ENCODE data around the gene UBR2. TPM values are rescaled to one million over a fixed set of nuclear protein-coding genes. Genes with fewer than 3 reads are reported as not detected.

The UBR2 gene
- total and polyA plus RNA-seq, 12 donors = 11.4 to 46.9 (median 30.2) TPM

DNA sequence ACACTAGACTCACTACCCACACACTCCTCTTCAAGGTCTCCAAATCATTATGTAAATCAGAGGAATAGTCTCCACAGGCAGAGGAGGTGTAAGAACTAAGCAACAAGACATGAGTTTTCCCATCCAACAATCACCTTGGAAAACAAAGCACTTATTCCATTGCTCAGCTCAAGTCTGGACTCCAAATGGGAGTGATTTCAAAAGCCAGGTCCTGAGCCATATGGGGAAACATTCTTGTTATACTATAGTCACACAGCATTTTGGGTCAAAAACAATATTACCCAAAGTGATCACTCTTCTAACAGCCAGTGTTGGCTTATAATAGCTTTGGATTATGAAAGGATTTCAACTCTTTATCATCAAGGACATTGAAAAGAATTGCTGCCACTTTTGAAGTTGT, 162.2 kb downstream of the UBR2 start:
- peak overlapping the region in 1 of 4 donors; percentile 49 for H3K4me3 ChIP-seq
- no peaks in the 10 kb centered on the region for H3K36me3 ChIP-seq (replicated peaks in 1 of 2)
- intact Hi-C loops (cut with DNase I) = loop anchor here in 1 of 2 donors (5.0 kb wide), 2 partner anchors 59 to 151 kb away; partner anchors contain the start of gene RPL7L1
- no peaks in the 10 kb centered on the region for H3K27me3 ChIP-seq
- peak overlapping the region in 4 of 5 donors; percentile 52 to 76 (median 60) for H3K27ac ChIP-seq
- peaks cover 7 to 19% of the 10 kb centered on the region in 2 donors for H3K4me1 ChIP-seq (replicated peaks in 1 of 2)
- DNase-seq = no peak
- no peak for TF ChIP-seq POLR2A (IDR thresholded peaks at IDR 0.05)
- TF ChIP-seq, protein P1, sequence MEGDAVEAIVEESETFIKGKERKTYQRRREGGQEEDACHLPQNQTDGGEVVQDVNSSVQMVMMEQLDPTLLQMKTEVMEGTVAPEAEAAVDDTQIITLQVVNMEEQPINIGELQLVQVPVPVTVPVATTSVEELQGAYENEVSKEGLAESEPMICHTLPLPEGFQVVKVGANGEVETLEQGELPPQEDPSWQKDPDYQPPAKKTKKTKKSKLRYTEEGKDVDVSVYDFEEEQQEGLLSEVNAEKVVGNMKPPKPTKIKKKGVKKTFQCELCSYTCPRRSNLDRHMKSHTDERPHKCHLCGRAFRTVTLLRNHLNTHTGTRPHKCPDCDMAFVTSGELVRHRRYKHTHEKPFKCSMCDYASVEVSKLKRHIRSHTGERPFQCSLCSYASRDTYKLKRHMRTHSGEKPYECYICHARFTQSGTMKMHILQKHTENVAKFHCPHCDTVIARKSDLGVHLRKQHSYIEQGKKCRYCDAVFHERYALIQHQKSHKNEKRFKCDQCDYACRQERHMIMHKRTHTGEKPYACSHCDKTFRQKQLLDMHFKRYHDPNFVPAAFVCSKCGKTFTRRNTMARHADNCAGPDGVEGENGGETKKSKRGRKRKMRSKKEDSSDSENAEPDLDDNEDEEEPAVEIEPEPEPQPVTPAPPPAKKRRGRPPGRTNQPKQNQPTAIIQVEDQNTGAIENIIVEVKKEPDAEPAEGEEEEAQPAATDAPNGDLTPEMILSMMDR (IDR thresholded peaks at IDR 0.05) = no peak
- H3K9me3 ChIP-seq (replicated peaks in 1 of 3) = no peaks in the 10 kb centered on the region

DNA sequence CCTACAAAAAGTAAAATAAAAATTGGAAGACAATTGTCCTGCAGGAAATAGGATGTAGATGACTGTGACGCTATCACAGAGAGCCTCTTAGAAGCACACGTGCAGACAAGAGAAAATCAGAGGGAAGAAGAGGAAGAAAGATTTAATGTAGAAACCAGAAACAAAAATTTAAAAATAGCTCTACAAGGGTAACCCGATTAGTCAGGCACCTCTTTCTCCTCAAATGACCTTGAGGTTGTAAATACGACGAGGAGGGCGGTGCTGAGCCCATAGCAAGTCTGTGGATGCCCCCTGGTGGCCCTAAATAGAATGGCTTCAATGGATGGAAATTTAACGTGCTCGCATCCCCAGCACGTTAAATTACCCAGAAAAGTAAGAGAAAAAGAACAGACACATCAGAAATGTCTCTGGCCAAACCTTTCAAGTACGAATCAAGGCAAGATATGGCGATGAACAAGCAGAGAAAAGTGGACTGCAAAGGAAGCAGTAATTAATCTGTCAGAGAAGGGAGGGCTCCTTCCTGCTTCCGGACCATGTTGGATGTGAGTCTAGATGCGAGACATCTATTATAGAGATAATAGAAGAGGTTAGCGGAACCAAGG, 162.8 kb downstream of the UBR2 start:
- H3K36me3 ChIP-seq (replicated peaks in 1 of 2) = no peaks in the 10 kb centered on the region
- intact Hi-C loops (cut with DNase I) = loop anchor here in 1 of 2 donors (5.0 kb wide), 2 partner anchors 59 to 151 kb away; partner anchors contain the start of gene RPL7L1
- no peaks in the 10 kb centered on the region for H3K9me3 ChIP-seq (replicated peaks in 1 of 3)
- H3K27ac ChIP-seq = peak overlapping the region in 4 of 5 donors; percentile 52 to 76 (median 60)
- H3K4me3 ChIP-seq = peak overlapping the region in 2 of 4 donors; percentile 30 to 49
- peak; percentile 78 to 93 (median 89) for DNase-seq
- no peak for TF ChIP-seq POLR2A (IDR thresholded peaks at IDR 0.05)
- TF ChIP-seq, protein P1 (IDR thresholded peaks at IDR 0.05) = peak; percentile 88 to 97 (median 94)
- whole genome bisulfite sequencing, 4 donors = 0 to 1% (median 1%) methylated on average over 14 of the region's 14 CpGs
- H3K27me3 ChIP-seq = no peaks in the 10 kb centered on the region
- peaks cover 7 to 19% of the 10 kb centered on the region in 2 donors for H3K4me1 ChIP-seq (replicated peaks in 1 of 2)

DNA sequence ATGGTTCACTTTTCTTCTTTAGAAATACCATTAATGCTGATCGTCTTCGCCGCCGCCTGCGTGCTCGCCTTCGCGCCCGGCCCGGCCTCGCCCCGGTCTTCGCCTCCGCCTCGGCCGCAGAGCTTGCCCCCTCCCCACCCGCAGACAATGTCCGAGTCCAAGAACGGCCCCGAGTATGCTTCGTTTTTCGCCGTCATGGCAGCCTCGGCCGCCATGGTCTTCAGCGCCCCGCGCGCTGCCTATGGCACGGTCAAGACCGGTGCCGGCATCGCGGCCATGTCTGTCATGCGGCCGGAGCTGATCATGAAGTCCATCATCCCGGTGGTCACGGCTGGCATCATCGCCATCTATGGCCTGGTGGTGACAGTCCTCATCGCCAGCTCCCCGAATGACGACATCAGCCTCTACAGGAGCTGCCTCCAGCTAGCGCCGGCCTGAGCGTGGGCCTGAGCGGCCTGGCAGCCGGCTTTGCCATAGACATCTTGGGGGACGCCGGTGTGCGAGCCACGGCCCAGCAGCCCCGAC, 163.3 kb downstream of the UBR2 start:
- peaks cover 7 to 19% of the 10 kb centered on the region in 2 donors for H3K4me1 ChIP-seq (replicated peaks in 1 of 2)
- TF ChIP-seq POLR2A (IDR thresholded peaks at IDR 0.05) = no peak
- TF ChIP-seq, protein P1 (IDR thresholded peaks at IDR 0.05) = no peak
- WGBS, 4 donors = 19 to 34% (median 22%) methylated on average over 19 to 52 of the region's 52 CpGs
- no peaks in the 10 kb centered on the region for H3K9me3 ChIP-seq (replicated peaks in 1 of 3)
- intact Hi-C loops (cut with DNase I) = loop anchor here in 1 of 2 donors (5.0 kb wide), 2 partner anchors 60 to 150 kb away; partner anchors contain the start of gene RPL7L1
- DNase-seq = peak in 6 of 7 donors; percentile 25 to 73 (median 38)
- peak overlapping the region in 2 of 4 donors; percentile 30 to 49 for H3K4me3 ChIP-seq
- no peaks in the 10 kb centered on the region for H3K27me3 ChIP-seq
- H3K36me3 ChIP-seq (replicated peaks in 1 of 2) = no peaks in the 10 kb centered on the region
- H3K27ac ChIP-seq = peak overlapping the region in 4 of 5 donors; percentile 41 to 76 (median 60)

DNA sequence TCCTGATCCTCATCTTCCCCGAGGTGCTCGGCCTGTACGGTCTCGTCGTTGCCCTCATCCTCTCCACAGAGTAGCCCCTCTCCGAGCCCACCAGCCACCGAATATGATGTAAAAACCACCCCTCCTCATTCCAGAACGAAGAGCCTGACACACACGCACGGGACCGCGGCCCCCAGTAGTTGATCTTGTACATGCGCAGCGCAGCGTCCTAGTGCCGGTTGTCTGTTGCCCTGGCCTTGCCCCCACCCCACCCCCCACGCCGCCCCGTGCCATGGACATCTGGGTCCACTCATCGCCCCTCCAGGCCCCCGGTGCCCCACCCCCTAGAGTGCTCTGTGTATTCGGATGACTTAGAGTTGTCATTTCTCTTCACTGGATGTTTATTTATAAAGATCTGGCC, 163.8 kb downstream of the UBR2 start:
- peaks cover 7 to 19% of the 10 kb centered on the region in 2 donors for H3K4me1 ChIP-seq (replicated peaks in 1 of 2)
- no peaks in the 10 kb centered on the region for H3K36me3 ChIP-seq (replicated peaks in 1 of 2)
- intact Hi-C loops (cut with DNase I) = loop anchor here in 1 of 2 donors (5.0 kb wide), 2 partner anchors 60 to 150 kb away; partner anchors contain the start of gene RPL7L1
- no peaks in the 10 kb centered on the region for H3K9me3 ChIP-seq (replicated peaks in 1 of 3)
- H3K27me3 ChIP-seq = no peaks in the 10 kb centered on the region
- H3K27ac ChIP-seq = peak overlapping the region in 3 of 5 donors; percentile 56 to 76 (median 65)
- WGBS, 4 donors = 67 to 90% (median 70%) methylated on average over 18 to 22 of the region's 22 CpGs
- TF ChIP-seq POLR2A (IDR thresholded peaks at IDR 0.05) = no peak
- TF ChIP-seq, protein P1 (IDR thresholded peaks at IDR 0.05) = no peak
- H3K4me3 ChIP-seq = no peak overlapping the region
- peak in 1 of 7 donors; percentile 19 for DNase-seq

All from adrenal gland (tissue), 12 donors.